Measurements from ENCODE around the gene TIAM1.

- no peak for TF ChIP-seq EZH2phosphoT487 (conservative IDR thresholded peaks at IDR 0.05; ENCODE audit: low read length)
- TF ChIP-seq, protein P1, sequence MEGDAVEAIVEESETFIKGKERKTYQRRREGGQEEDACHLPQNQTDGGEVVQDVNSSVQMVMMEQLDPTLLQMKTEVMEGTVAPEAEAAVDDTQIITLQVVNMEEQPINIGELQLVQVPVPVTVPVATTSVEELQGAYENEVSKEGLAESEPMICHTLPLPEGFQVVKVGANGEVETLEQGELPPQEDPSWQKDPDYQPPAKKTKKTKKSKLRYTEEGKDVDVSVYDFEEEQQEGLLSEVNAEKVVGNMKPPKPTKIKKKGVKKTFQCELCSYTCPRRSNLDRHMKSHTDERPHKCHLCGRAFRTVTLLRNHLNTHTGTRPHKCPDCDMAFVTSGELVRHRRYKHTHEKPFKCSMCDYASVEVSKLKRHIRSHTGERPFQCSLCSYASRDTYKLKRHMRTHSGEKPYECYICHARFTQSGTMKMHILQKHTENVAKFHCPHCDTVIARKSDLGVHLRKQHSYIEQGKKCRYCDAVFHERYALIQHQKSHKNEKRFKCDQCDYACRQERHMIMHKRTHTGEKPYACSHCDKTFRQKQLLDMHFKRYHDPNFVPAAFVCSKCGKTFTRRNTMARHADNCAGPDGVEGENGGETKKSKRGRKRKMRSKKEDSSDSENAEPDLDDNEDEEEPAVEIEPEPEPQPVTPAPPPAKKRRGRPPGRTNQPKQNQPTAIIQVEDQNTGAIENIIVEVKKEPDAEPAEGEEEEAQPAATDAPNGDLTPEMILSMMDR (IDR thresholded peaks at IDR 0.05; ENCODE audit: insufficient read depth, low read length, poor library complexity, severe bottlenecking) = no peak
Measured at GRCh38 chr21:31308584-31308983, 35.5 kb downstream of the TIAM1 start.

Data from SU-DHL-6 (cell line).